NT2/D1 (cell line): ENCODE results near the gene KCNK15.

Experiments used
- SUZ12 ChIP-seq: IDR thresholded peaks from 2 replicates; pipeline ENCODE4 v1.6.1; 2011; ENCODE audit not compliant: insufficient read length, insufficient read depth; ENCODE audit errors: extremely low read depth
- YY1 ChIP-seq: IDR thresholded peaks from 2 replicates; pipeline ENCODE4 v1.6.1; 2011; ENCODE audit not compliant: insufficient read length, insufficient read depth

DNA sequence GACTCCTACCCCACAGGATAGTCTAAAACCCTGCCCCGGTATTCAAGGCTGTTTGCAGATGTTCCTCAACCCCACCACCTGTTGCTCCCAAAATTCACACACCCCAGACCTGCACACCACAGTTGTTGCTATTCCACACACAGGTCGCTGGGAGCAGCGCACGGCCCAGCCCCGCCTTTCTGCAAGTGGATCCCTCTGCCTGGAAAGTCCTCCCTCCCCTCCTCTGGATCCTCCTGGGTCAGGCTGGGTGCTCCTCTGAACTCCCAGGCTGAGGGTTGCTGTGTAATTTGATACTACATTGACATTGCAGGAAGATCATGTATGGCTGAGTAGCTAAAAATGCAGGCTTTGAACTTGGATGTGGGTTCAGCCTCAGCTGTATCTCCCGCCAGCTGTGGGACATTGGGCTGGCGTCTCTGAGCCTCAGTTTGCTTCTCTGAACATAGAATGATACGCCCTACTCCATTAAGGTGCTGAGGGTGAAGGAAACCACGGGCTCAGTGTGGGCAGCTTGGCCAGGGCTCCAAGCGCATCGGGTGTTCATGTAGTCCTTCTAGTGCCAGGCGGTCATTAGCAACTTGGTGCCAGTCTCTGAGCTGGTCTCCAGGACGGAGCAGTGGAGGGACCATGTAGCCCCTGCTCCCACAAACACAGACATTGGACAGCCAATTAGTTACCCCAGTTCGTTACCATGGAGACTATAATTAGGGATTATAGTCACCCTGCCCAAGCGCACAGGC lies 44.4 kb upstream of the KCNK15 start:
- TF ChIP-seq SUZ12 (no peak), YY1 (no peak)
